ENCODE measurements around the gene CACFD1.

CACFD1 gene

DNA sequence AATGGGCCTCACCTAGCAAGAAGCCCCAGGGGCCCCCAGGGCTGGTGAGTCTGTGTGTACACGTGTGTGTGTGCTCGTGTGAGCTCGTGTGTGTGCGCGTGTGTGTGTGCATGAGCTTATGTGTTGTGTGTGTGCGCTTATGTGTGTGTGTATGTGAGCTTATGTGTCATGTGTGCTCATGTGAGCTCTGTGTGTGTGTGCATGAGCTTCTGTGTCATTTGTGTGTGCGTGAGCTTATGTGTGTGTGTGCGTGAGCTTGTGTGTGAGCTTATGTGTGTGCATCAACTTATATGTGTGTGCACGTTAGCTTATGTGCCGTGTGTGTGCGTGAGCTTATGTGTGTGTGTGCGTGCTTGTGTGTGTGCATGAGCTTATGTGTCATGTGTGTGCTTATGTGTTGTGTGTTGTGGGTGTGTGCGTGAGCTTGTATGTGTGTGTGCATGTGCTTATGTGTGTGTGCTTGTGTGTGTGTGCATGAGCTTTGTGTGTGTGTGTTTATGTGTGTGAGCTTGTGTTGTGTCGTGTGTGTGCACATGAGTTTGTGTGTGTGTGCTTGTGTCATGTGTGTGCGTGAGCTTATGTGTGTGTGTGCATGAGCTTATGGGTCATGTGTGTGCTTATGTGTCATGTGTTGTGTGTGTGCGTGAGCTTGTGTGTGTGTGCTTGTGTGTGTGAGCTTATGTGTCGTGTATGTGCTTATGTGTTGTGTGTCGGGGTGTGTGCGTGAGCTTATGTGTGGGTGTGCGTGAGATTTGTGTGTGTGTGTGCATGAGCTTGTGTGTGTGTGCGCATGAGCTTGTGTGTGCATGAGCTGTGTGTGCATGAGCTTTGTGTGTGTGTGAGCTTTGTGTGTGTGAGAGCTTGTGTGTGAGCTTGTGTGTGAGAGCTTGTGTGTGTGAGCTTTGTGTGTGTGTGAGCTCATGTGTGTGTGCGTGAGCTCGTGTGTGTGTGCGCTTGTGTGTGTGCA is 35.8 kb downstream of the CACFD1 start:
- Histone ChIP-seq H3K36me3 (ENCODE audit: control insufficient read depth in 1 of 2, insufficient read depth in 2 of 2, low read length in 2 of 2) (no peaks in the 10 kb centered on the region), H2AK5ac (ENCODE audit: low read length) (no peak overlapping the region), H3K9ac (ENCODE audit: low read length) (no peak overlapping the region), H3K4me2 (ENCODE audit: low read length) (no peak overlapping the region), H4K12ac (ENCODE audit: low read depth, low read length) (no peak overlapping the region), H3K4me3 (ENCODE audit: low read depth, low read length) (peak overlapping the region; percentile 41), H3K79me2 (ENCODE audit: control insufficient read depth, insufficient read depth, low read length, poor library complexity) (no peaks in the 10 kb centered on the region), H3K79me1 (ENCODE audit: low read length) (no peaks in the 10 kb centered on the region), H3K4me1 (ENCODE audit: control insufficient read depth in 1 of 2, insufficient read depth in 2 of 2, low read length in 2 of 2) (peaks cover 2 to 12% of the 10 kb centered on the region in 2 experiments), H3K27me3 (ENCODE audit: insufficient read depth, low read length) (no peaks in the 10 kb centered on the region), H4K8ac (ENCODE audit: low read depth, low read length) (no peak overlapping the region), H3K9me3 (ENCODE audit: insufficient read depth, low read depth, low read length) (peaks cover 15% of the 10 kb centered on the region), H3K18ac (ENCODE audit: low read length) (no peak overlapping the region), H4K91ac (ENCODE audit: low read depth, low read length) (no peak overlapping the region), H3K23ac (ENCODE audit: low read length) (peak overlapping the region; percentile 3), H2BK120ac (ENCODE audit: insufficient read depth, low read length, poor library complexity) (no peak overlapping the region), H3K27ac (ENCODE audit: low read depth, low read length) (no peak overlapping the region), H2BK12ac (ENCODE audit: low read length) (no peak overlapping the region), H2BK5ac (ENCODE audit: low read depth, low read length, poor library complexity) (no peak overlapping the region), H3K14ac (ENCODE audit: low read length) (no peak overlapping the region), H3K4ac (ENCODE audit: low read depth, low read length) (no peak overlapping the region), H2AFZ (ENCODE audit: insufficient read depth, low read length, poor library complexity) (no peak overlapping the region)
- no peak for DNase-seq
- 100% methylated on average over 3 of the region's 24 CpGs for WGBS (ENCODE audit: extremely low coverage, insufficient coverage, insufficient read length)

GRCh38 chr9:133496861-133497842 is 37.4 kb downstream of the CACFD1 start:
- no peak overlapping the region for H4K12ac ChIP-seq (ENCODE audit: low read depth, low read length)
- no CpG with 5 or more reads among the region's 35 CpGs for WGBS (ENCODE audit: extremely low coverage, insufficient coverage, insufficient read length)
- H2BK120ac ChIP-seq (ENCODE audit: insufficient read depth, low read length, poor library complexity) = no peak overlapping the region
- no peak overlapping the region for H3K23ac ChIP-seq (ENCODE audit: low read length)
- peaks cover 2 to 12% of the 10 kb centered on the region in 2 experiments for H3K4me1 ChIP-seq (ENCODE audit: control insufficient read depth in 1 of 2, insufficient read depth in 2 of 2, low read length in 2 of 2)
- H2BK5ac ChIP-seq (ENCODE audit: low read depth, low read length, poor library complexity) = no peak overlapping the region
- no peak overlapping the region for H3K4ac ChIP-seq (ENCODE audit: low read depth, low read length)
- no peak overlapping the region for H3K14ac ChIP-seq (ENCODE audit: low read length)
- no peaks in the 10 kb centered on the region for H3K36me3 ChIP-seq (ENCODE audit: control insufficient read depth in 1 of 2, insufficient read depth in 2 of 2, low read length in 2 of 2)
- no peak overlapping the region for H2AFZ ChIP-seq (ENCODE audit: insufficient read depth, low read length, poor library complexity)
- no peak overlapping the region for H3K4me3 ChIP-seq (ENCODE audit: low read depth, low read length)
- H3K27ac ChIP-seq (ENCODE audit: low read depth, low read length) = no peak overlapping the region
- no peak overlapping the region for H4K8ac ChIP-seq (ENCODE audit: low read depth, low read length)
- no peak overlapping the region for H3K4me2 ChIP-seq (ENCODE audit: low read length)
- H3K9ac ChIP-seq (ENCODE audit: low read length) = no peak overlapping the region
- H3K18ac ChIP-seq (ENCODE audit: low read length) = no peak overlapping the region
- no peaks in the 10 kb centered on the region for H3K79me1 ChIP-seq (ENCODE audit: low read length)
- no peak overlapping the region for H2BK12ac ChIP-seq (ENCODE audit: low read length)
- H3K9me3 ChIP-seq (ENCODE audit: insufficient read depth, low read depth, low read length) = peaks cover 15% of the 10 kb centered on the region
- H3K27me3 ChIP-seq (ENCODE audit: insufficient read depth, low read length) = no peaks in the 10 kb centered on the region
- H4K91ac ChIP-seq (ENCODE audit: low read depth, low read length) = no peak overlapping the region
- no peak overlapping the region for H2AK5ac ChIP-seq (ENCODE audit: low read length)
- H3K79me2 ChIP-seq (ENCODE audit: control insufficient read depth, insufficient read depth, low read length, poor library complexity) = no peaks in the 10 kb centered on the region
- DNase-seq = no peak

DNA sequence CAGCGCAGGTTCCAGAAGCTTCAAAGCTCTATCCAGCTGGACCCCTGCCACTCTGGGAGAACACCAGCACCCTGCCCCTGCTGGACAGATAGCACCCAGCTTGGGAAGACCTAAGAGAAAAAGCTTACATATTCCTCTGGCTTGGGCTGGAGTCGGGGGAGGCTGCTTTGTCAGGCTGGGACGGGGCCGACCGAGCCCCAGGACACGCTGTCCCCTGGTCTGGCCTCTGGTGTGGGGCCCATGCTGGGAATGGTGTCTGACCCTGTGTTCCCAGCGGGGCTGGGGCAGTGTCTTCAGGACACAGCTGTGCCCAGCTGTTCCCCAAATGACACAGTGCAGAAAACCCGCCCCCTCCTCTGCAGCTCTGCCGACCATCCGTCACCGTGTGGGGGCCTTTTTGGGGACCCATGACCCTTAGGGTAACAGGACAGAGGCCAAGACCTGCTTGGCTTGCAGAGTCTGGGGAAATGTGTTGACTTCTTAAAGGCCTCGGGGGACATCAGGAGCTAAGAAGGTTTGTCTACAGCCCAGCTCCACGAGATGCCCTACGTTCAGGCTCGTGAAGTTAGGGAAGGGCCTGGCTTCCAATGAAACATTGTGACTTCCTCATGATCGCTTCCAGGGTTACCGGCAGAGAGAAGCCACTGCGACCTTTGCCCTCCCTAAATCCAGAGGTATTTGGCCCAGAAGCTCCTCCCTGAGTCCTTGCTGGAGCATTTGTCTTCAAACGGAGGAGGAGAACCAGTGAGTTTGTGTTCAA is 39.5 kb downstream of the CACFD1 start:
- Histone ChIP-seq H3K9me3 (ENCODE audit: insufficient read depth, low read depth, low read length) (peaks cover 15% of the 10 kb centered on the region), H3K9ac (ENCODE audit: low read length) (no peak overlapping the region), H2BK120ac (ENCODE audit: insufficient read depth, low read length, poor library complexity) (no peak overlapping the region), H4K91ac (ENCODE audit: low read depth, low read length) (peak overlapping the region; percentile 33), H4K8ac (ENCODE audit: low read depth, low read length) (no peak overlapping the region), H3K23ac (ENCODE audit: low read length) (no peak overlapping the region), H3K14ac (ENCODE audit: low read length) (no peak overlapping the region), H3K79me1 (ENCODE audit: low read length) (no peaks in the 10 kb centered on the region), H3K4me1 (ENCODE audit: control insufficient read depth in 1 of 2, insufficient read depth in 2 of 2, low read length in 2 of 2) (peaks cover 2 to 12% of the 10 kb centered on the region in 2 experiments), H3K27ac (ENCODE audit: low read depth, low read length) (no peak overlapping the region), H2BK12ac (ENCODE audit: low read length) (no peak overlapping the region), H3K36me3 (ENCODE audit: control insufficient read depth in 1 of 2, insufficient read depth in 2 of 2, low read length in 2 of 2) (no peaks in the 10 kb centered on the region), H3K4ac (ENCODE audit: low read depth, low read length) (no peak overlapping the region), H2AFZ (ENCODE audit: insufficient read depth, low read length, poor library complexity) (no peak overlapping the region), H3K18ac (ENCODE audit: low read length) (no peak overlapping the region), H3K79me2 (ENCODE audit: control insufficient read depth, insufficient read depth, low read length, poor library complexity) (no peaks in the 10 kb centered on the region), H2BK5ac (ENCODE audit: low read depth, low read length, poor library complexity) (no peak overlapping the region), H2AK5ac (ENCODE audit: low read length) (no peak overlapping the region), H3K4me2 (ENCODE audit: low read length) (no peak overlapping the region), H4K12ac (ENCODE audit: low read depth, low read length) (no peak overlapping the region), H3K27me3 (ENCODE audit: insufficient read depth, low read length) (no peaks in the 10 kb centered on the region), H3K4me3 (ENCODE audit: low read depth, low read length) (no peak overlapping the region)
- no peak for DNase-seq
- WGBS (ENCODE audit: extremely low coverage, insufficient coverage, insufficient read length) = no CpG with 5 or more reads among the region's 19 CpGs

DNA sequence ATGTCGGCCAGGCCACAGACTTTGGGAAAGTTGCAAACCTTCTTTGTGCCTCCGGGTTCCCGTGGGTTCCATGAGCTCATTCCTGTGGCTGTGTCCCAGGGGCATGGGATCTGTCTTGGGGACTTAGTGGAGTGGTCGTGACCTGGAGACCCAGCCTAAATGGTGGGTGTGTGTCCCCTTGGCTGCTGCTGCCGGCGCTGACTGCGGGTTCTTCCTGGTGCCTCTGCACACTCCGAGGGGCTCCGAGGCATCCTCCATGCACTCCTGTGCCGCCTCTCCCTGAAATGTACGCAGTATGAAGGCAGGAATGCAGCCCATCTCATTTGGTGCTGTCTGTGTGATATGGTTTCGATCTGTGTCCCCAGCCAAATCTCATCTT is 40.1 kb downstream of the CACFD1 start:
- H2BK12ac ChIP-seq (ENCODE audit: low read length) = no peak overlapping the region
- H2AK5ac ChIP-seq (ENCODE audit: low read length) = no peak overlapping the region
- H3K4me3 ChIP-seq (ENCODE audit: low read depth, low read length) = no peak overlapping the region
- no peak overlapping the region for H3K14ac ChIP-seq (ENCODE audit: low read length)
- no peak overlapping the region for H2AFZ ChIP-seq (ENCODE audit: insufficient read depth, low read length, poor library complexity)
- H3K9me3 ChIP-seq (ENCODE audit: insufficient read depth, low read depth, low read length) = peaks cover 15% of the 10 kb centered on the region
- H3K4me2 ChIP-seq (ENCODE audit: low read length) = no peak overlapping the region
- no peak overlapping the region for H3K4ac ChIP-seq (ENCODE audit: low read depth, low read length)
- H3K9ac ChIP-seq (ENCODE audit: low read length) = no peak overlapping the region
- no CpG with 5 or more reads among the region's 12 CpGs for WGBS (ENCODE audit: extremely low coverage, insufficient coverage, insufficient read length)
- no peaks in the 10 kb centered on the region for H3K79me1 ChIP-seq (ENCODE audit: low read length)
- H3K79me2 ChIP-seq (ENCODE audit: control insufficient read depth, insufficient read depth, low read length, poor library complexity) = no peaks in the 10 kb centered on the region
- H3K36me3 ChIP-seq (ENCODE audit: control insufficient read depth in 1 of 2, insufficient read depth in 2 of 2, low read length in 2 of 2) = no peaks in the 10 kb centered on the region
- no peak for DNase-seq
- no peaks in the 10 kb centered on the region for H3K27me3 ChIP-seq (ENCODE audit: insufficient read depth, low read length)
- no peak overlapping the region for H4K91ac ChIP-seq (ENCODE audit: low read depth, low read length)
- H3K4me1 ChIP-seq (ENCODE audit: control insufficient read depth in 1 of 2, insufficient read depth in 2 of 2, low read length in 2 of 2) = peaks cover 2 to 12% of the 10 kb centered on the region in 2 experiments
- H3K18ac ChIP-seq (ENCODE audit: low read length) = no peak overlapping the region
- H4K8ac ChIP-seq (ENCODE audit: low read depth, low read length) = no peak overlapping the region
- H2BK120ac ChIP-seq (ENCODE audit: insufficient read depth, low read length, poor library complexity) = no peak overlapping the region
- H2BK5ac ChIP-seq (ENCODE audit: low read depth, low read length, poor library complexity) = no peak overlapping the region
- H4K12ac ChIP-seq (ENCODE audit: low read depth, low read length) = no peak overlapping the region
- no peak overlapping the region for H3K23ac ChIP-seq (ENCODE audit: low read length)
- no peak overlapping the region for H3K27ac ChIP-seq (ENCODE audit: low read depth, low read length)
